Right lung (tissue), 5 donors: ENCODE measurements around the gene GNA12. TPM values are rescaled to one million over a fixed set of nuclear protein-coding genes. Genes with fewer than 3 reads are reported as not detected.
"Not testable (repeated sequence)": the region's sequence is repeated elsewhere in the genome, so short reads cannot be mapped to it uniquely, and the experiment has no call there.

Experiments used
- DNase-seq, 2 donors: peaks; one replicate each; pipeline ENCODE4 v3.0.0-alpha.2; 2013
- polyA plus RNA-seq, 5 donors: library from polyadenylated mRNA; unstranded; fragments of 120-200 nt; gene quantifications; one replicate each; pipeline versions ENCODE4 v1.2.1 to v1.2.3, GENCODE V29; 2013; ENCODE audit warnings: inconsistent platforms in 1 of 5, low replicate concordance in 1 of 5; ENCODE audit not compliant: insufficient read length in 5 of 5, insufficient read depth in 1 of 5

The GNA12 gene
- polyA plus RNA-seq, 5 donors, result 46.0 to 61.9 (median 50.4) TPM

DNA sequence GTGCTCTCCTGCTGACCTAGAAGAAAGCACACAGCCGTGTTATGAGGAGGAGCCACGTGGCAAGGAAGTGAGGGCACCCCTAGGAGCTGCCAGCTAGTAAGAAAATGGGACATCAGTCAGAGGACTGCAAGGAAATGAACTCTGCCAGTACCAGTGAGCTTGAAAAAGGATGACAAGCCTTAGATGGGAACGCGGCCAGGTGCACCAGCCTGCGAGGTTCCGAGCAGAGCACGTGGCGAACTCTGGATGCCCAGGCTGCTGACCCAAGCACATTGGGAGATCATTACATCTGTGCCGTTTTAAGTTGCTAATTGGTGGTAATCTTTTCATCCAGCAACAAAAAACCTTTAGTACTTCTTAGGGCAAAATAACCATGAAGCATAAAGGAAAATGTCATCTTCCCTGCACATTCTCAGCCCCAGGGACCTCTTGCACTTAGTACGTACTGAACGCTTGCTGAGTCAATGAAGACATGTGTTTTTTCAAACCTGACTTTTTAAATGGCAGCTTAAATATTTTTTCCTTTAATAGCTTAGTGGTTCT, 86.7 kb downstream of the GNA12 start:
- DNase-seq, result no peak

DNA sequence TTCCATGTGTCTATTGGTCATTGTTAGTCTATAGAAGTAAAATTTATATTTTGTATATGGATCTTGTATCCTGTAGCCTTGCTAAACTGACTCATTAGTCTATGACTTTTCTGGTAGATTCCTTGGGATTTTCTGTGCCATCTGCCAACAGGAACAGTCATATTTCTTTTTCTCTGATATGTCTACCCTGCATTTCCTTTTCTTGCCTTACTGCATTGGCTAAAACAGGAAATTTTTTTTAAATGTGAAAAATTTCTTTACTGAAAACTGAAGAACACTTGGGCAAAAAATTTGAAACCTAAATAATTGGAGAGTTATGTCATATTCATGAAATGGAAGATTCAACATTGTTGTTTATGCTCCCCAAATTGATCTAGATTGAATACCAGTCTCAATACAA, 88.6 kb downstream of the GNA12 start:
- DNase-seq, result no peak

DNA sequence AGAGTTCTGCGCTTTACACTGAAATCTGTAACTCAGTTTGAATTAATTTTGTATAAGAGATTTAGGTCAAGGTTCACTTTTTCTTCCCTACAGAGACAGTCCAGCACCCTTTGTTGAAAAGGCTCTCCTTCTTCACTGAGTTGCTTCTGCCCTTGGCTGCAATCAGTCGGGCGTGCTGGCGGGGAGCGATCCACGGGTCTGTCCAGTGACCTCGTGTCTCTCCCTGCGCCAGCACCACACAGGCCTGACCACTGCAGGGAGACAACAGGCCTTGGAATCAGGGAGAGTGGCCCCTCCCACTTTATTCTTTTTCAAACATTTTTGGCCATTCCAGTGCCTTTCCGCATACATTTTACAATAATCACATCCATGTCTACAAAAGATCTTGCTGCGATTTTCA, 89.2 kb downstream of the GNA12 start:
- no peak for DNase-seq

DNA sequence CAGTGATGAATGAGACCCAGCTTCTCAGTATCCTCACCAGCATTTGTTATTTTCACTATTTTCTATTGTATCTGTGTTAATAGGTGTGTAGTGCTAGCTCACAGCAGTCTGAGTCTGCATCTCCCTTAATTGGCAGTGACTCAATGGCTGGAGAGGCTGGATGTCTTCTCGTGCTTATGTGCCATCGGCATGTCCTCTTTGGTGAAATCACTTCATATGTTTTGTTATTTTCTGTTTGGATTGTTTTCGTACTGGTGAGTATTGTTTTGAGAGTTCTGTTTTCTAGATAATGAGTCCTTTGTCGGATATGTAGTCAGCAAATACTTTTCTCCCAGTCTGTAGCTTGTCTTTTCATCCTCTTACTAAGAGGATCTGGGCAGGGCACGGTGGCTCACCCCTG, 90.0 kb downstream of the GNA12 start:
- DNase-seq, result no peak

DNA sequence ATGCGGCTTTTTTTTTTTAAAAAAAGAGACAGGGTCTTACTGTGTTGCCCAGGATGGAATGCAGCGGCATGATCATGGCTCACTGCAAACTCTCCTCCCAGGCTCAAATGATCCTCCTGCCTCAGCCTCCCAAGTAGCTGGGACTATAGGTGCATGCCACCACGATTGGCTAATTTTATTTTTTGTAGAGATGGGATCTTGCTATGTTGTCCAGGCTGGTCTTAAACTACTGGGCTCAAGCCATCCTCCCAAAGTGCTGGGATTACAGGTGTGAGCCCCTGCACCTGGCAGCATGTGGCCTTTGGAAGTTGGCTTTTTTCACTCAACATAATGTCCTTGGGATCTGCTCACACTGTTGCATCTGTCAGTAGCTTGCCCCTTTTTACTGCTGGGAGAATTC, 91.0 kb downstream of the GNA12 start:
- DNase-seq, result no peak

DNA sequence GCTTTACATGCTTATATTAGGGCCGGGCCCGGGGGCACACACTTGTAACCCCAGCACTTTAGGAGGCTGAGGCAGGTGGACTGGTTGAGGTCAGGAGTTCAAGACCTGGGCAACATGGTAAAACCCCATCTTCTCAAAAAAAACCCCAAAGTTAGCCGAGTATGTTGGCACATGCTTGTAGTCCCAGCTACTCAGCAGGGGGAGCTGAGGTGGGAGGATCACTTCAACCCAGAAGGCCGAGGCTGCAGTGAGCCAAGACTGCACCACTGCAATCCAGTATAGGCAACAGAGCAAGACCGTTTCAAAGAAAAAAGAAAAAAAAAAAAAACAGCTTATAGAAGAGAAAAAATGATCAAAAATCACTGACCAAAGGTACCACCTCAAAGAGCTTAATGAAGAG, 93.0 kb downstream of the GNA12 start:
- DNase-seq, result no peak

DNA sequence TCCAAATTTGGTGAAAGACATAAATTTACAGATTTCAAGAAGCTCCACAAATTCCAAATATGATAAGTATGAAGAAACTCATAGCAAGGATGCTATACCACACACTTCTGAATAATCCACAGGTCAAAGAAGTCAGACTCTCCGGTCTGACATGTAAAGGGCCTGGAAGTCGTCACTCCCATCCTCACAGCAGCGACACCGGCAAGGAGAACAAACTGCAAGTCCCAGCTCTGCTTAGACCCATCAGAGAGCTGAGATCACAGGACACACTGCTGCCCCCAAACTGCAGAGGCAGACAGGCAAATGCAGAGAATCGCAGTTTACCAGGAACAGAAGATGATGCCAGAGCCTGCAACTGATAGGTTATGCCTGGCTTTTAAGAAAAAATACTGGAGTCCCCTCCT, 94.1 kb downstream of the GNA12 start:
- no peak for DNase-seq

DNA sequence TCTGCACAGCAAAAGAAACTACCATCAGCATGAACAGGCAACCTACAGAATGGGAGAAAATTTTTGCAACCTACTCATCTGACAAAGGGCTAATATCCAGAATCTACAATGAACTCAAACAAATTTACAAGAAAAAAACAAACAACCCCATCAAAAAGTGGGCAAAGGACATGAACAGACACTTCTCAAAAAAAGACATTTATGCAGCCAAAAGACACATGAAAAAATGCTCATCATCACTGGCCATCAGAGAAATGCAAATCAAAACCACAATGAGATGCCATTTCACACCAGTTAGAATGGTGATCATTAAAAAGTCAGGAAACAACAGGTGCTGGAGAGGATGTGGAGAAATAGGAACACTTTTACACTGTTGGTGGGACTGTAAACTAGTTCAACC, 95.4 kb downstream of the GNA12 start:
- DNase-seq, result not testable (repeated sequence)

DNA sequence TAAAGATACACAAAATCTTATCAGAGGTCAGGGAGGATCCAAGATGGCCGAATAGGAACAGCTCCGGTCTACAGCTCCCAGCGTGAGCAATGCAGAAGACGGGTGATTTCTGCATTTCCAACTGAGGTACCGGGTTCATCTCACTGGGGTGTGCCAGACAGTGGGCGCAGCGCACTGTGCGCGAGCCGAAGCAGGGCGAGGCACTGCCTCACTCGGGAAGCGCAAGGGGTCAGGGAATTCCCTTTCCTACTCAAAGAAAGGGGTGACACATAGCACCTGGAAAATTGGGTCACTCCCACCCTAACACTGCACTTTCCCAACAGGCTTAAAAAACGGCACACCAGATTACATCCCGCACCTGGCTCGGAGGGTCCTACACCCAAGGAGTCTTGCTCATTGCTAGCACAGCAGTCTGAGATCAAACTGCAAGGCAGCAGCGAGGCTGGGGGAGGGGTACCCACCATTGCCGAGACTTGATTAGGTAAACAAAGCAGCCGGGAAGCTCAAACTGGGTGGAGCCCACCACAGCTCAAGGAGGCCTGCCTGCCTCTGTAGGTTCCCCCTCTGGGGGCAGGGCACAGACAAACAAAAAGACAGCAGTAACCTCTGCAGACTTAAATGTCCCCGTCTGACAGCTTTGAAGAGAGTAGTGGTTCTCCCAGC, 100.5 kb downstream of the GNA12 start:
- DNase-seq, result not testable (repeated sequence)

DNA sequence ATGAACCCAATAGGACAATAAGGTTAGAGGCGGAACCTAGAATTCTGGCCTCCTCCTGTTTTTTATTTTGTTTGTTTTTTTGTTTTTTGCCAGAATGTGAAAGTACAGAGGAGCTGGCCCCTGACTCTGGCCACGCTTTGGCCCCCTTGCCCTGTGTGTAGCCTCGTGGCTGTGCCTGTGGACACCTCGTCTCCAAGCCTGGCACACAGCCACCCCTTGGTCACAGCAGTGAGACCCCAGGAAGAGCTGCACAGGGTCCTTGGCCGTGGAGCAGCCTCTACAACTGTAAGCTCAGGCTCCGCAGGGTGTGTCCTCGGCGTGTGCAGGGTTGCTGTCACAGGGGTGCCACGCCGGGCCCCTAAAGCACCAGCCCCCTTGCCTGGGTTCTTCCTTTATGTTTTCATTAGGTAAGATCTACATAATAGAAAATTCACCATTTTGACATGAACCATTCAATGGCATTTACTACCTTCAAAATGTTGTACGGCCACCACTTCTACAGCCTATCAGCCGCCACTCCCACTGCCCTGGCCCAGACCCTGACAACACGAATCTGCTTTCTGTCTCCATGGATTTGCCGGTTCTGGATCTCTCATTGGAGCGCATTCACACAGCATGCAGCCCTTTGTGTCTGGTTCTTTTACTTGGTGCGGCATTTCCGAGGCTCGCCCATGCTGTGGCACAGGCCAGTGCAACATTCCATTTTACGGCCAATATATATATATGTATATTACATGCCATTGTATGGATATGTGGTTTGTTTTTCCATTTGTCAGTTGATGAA, 105.2 kb downstream of the GNA12 start:
- DNase-seq, result no peak

DNA sequence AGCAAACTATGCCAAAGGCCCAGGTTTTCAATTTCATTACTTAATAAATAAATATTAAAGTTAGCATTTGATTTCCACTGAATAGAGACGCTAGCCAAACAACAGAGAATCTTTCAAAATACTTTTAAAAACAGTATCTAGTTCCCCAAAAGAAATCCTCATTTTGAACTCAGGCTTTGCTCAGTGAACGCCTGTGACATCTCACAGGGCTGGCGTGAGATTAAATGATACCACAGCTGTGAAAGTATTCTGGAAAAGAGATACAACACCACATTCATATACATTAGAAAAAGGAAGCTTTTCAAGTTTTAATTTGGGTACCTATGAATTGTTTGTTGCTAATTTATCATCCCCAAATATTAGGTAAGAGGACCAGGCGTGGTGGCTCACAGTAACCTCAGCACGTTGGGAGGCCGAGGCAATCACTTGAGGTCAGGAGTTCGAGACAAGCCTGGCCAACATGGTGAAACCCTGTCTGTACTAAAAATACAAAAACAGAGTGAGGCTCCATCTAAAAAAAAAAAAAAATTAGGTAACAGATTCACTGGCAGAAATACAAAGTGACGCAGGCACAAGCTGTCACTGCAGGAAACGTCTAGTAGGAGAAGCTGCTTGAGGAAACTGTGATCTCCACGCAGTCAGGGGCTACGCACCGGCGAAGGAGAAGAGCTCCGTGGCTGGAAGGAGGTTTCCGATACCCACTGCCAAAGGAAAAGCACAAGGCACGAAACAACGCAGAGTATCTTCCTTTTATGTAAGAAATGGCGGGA, 106.2 kb downstream of the GNA12 start:
- DNase-seq, result no peak

DNA sequence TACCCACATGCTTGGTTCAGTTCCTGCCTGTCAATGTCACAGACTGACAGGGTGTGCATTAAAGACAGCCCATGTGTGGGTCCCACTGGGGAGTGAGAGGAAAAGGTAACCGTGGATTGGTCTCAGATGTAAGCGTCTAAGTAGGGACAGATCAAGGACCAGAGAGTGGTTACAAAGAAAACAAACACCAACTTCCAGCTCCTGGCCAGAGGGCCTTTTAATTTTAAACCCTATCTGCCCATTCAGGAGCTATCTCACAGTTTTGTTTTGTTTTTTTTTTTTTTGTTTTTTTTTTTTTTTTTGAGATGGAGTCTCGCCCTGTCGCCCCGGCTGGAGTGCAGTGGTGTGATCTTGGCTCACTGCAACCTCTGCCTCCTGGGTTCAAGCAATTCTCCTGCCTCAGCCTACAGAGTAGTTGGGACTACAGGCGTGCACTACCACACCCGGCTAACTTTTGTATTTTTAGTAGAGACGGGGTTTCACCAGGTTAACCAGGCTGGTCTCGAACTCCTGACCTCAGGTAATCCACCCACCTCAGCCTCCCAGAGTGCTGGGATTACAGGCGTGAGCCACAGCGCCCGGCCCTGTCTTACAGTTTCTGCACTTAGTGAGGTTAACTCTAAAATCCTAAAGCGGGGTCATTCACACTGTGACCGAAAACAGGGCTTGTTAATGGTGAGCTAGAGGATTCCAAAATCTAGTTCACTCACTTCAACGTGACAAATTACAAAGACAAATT, 106.9 kb downstream of the GNA12 start:
- DNase-seq, result not testable (repeated sequence)

DNA sequence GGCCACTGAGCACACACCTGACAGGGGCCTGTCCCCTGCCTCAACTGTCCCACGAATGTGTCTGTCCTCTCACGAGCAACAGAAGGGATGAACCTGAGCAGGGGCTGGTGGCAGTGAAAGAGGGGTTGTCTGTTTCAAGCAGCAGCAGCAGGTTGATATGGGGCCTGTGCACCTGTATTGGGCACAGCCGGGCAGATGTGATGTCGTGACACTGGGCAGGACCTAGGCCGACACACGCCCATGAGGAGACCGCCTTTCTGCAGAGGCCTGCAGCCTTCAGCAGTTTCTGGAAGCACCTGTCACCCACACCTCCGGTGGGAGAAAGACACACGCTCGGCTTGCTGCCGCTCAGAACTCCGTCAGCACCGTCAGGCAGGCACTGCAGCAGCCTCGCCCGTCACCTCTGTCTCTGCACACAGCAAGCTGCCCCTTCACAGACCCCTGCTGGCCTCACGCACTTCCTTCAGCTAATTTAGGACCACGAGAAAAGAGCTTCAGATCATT, 107.6 kb downstream of the GNA12 start:
- DNase-seq, result no peak

DNA sequence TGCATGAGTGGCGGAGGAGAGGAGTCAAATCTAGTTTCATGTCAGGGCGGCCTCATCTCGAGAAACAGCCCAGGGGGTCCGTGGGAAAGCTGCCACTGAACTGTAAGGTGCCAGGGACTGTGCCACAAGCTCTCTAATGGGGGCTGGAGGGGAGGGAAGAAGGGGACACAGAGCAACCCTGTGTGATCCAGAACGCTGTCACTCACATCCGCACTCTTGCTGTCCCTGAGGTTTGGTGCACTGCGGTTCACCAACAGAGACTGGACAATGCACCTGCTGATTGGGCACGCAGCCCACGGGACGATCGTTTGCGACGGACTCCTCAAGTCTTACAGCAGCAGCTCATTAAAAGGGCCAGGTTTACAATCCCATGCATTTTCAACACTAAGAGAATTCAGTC, 108.4 kb downstream of the GNA12 start:
- DNase-seq, result no peak

DNA sequence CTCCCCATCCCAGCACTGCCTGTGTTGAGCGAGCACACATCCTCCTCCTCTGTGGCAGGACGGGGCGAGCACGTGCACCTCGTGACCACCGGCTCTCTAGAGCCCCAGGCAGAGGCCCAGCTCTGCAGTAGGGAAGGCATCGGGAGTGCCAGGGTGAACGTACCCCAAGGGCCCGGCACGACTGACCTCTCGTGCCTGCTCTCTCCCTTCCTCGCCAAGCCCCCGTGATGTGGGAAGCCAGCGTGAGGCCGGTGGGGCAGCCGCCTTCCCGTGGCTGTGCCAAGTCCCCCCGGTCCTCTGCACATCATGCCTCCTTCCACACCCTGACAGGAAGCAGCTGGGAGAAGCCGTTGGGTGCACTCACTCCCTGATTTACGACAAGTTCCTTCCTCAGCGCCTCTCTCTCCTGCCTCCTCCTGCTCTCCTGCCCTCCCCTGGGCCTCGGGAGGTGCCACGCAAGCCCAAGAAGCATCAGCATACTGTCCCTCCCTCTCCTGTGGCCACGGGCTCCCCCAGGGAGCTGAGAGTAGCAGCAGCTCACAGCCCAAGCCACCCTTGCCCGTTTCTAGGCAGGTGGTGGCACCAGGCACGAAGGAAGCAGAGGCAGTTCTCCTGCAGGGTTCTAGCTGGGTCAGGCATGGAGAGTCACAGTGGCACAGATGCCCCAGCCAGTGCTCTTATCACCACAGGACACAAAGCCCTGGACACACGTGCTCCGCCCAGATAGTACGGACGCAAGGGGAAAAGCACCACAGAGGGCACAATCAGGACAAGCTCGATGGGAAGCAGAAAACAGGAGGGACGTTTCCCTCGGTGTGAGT, 109.1 kb downstream of the GNA12 start:
- DNase-seq, result no peak

DNA sequence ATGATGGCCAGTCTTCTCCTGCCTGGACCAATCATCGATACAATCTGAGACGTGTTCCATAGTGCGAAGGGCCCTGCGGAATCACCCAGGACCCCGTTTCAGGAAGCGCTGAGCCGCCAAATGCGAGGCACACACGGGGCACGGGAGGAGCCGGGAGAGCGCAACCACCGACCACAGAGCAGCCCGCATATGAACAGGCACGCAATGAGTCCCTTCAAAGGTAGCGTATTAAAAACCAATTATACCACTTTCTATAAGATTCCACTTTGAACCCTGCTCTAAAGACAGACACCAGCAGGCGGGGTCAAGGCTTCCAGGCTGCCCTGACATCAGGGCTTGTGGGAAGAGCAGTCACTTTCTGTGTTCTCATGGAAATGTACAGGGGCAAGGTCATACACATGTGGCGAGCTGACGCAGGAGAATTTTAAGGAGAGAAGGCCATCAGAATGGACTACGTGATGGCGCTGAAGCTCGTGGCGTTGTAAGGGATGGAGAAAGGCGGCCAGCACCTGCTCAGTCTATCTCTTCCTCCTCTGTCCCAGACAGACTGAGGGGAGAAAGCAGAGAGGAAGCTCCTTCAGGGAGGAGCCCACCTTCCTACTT, 109.9 kb downstream of the GNA12 start:
- no peak for DNase-seq

DNA sequence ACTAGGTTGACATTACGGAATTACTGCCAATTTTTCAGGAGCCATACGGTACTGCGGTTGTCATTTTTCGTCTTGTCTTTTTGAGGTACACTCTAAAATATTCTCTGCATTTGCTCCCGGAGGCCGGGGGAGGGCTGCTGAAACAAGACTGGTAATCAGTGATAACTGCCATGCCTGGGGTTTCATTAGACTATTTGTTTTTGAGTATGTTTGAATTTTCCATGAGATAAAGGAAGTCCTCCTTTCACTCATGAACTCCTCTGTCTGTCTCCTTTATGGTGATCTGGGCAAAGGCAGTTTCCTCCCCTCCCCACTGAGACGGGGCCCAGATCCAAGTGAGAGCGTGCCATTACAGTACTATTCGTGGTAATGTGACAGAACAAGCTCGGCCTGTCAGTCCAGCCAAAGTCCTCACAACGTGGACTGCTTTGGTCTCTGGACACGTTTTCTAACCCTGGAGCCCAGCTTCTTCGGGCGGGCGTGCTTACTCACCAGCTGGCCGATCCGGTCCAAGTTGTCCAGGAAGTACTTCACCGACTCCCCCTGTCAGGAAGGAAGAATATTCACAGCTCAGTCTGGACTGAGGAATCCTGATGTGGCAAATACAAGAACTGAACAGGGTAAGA, 111.0 kb downstream of the GNA12 start:
- DNase-seq, result no peak

DNA sequence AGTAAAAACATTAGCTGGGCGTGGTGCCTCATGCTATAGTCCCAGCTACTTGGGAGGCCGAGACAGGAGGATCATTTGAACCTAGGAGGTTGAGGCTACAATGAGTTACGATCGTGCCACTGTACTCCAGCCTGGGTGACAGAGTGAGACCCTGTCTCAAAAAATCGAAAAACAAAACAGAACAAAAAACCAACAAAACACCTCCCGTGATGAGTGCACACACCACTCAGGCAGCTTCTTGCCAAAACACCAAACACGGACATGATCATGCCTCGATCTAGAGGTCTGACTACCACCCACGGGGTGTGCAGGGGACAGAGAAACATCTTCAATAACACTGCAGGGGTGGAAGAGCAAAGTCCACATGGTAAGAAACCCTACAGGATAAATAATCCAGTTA, 111.7 kb downstream of the GNA12 start:
- DNase-seq, result no peak

DNA sequence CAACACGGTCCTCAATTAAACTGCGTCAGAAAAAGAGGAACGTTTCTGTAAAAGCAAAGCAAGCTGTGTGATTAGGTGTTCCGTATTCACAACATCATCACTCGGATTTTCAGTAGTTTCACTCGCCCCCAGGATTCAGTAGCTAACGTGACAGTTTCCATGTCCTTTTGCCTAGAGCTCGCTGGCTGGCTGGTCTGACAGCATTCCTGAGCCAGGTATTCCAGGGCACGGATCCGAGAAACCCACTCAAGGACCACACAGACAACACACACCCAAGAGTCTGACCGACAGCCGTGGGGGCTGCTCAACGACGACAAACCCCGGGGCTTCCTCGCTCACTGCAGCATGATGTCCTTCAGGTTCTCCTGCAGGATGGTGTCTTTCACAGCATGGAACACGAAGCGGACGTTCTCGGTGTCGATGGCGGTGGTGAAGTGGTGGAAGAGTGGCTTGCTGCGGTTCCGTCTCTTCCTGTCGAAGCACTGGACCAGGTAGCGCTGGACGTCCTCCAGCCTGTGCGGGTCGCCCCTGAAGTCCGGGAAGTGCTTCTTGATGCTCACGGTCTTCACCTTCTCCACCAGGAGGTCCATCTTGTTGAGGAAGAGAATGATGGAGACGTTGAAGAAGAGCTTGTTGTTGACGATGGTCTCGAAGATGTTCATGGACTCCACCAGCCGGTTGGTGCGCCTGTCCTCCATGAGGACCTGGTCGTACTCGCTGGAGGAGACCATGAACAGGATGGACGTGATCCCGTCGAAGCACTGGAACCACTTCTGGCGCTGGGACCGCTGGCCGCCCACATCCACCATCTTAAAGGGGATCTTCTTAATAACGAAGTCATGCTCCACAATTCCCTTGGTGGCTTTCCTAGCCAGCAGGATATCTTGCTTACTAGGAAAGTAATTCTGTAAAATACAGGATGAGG, 113.0 kb downstream of the GNA12 start:
- DNase-seq, result no peak
